ENCODE measurements around the gene RPL22.

The RPL22 gene

GRCh38 chr1:6165027-6165426, 34.4 kb downstream of the RPL22 start:
- peaks cover 74% of the 10 kb centered on the region for H3K27me3 Mint-ChIP-seq (ENCODE audit: low read depth, poor library complexity)
- no peak overlapping the region for H3K4me3 Mint-ChIP-seq
- no peaks in the 10 kb centered on the region for H3K9me3 Mint-ChIP-seq
- H3K4me1 Mint-ChIP-seq: peaks cover 9% of the 10 kb centered on the region
- no peak for TF ChIP-seq CTCF (IDR thresholded peaks at IDR 0.05)
- DNase-seq: no peak
- H3K36me3 Mint-ChIP-seq (ENCODE audit: low read depth): no peaks in the 10 kb centered on the region
- H3K27ac Mint-ChIP-seq: no peak overlapping the region

- peaks cover 9% of the 10 kb centered on the region for H3K4me1 Mint-ChIP-seq
- DNase-seq: no peak
- TF ChIP-seq CTCF (IDR thresholded peaks at IDR 0.05): no peak
- no peaks in the 10 kb centered on the region for H3K9me3 Mint-ChIP-seq
- no peaks in the 10 kb centered on the region for H3K36me3 Mint-ChIP-seq (ENCODE audit: low read depth)
- no peak overlapping the region for H3K27ac Mint-ChIP-seq
- no peak overlapping the region for H3K4me3 Mint-ChIP-seq
- H3K27me3 Mint-ChIP-seq (ENCODE audit: low read depth, poor library complexity): peaks cover 74% of the 10 kb centered on the region
Observed at GRCh38 chr1:6163973-6164617, 35.3 kb downstream of the RPL22 start.

GRCh38 chr1:6163191-6163972, 36.0 kb downstream of the RPL22 start:
- no peaks in the 10 kb centered on the region for H3K36me3 Mint-ChIP-seq (ENCODE audit: low read depth)

GRCh38 chr1:6162773-6163172, 36.6 kb downstream of the RPL22 start:
- TF ChIP-seq CTCF (IDR thresholded peaks at IDR 0.05): no peak
- no peaks in the 10 kb centered on the region for H3K9me3 Mint-ChIP-seq
- H3K4me3 Mint-ChIP-seq: no peak overlapping the region
- peaks cover 71% of the 10 kb centered on the region for H3K27me3 Mint-ChIP-seq (ENCODE audit: low read depth, poor library complexity)
- H3K4me1 Mint-ChIP-seq: peaks cover 11% of the 10 kb centered on the region
- no peak for DNase-seq
- H3K36me3 Mint-ChIP-seq (ENCODE audit: low read depth): no peaks in the 10 kb centered on the region
- H3K27ac Mint-ChIP-seq: no peak overlapping the region

More at GRCh38 chr1:6163191-6163972, 36.0 kb downstream of the RPL22 start:
- peaks cover 10% of the 10 kb centered on the region for H3K4me1 Mint-ChIP-seq
- TF ChIP-seq CTCF (IDR thresholded peaks at IDR 0.05): no peak
- H3K4me3 Mint-ChIP-seq: no peak overlapping the region
- DNase-seq: no peak
- no peaks in the 10 kb centered on the region for H3K9me3 Mint-ChIP-seq
- H3K27me3 Mint-ChIP-seq (ENCODE audit: low read depth, poor library complexity): peaks cover 72% of the 10 kb centered on the region
- no peak overlapping the region for H3K27ac Mint-ChIP-seq

- H3K36me3 Mint-ChIP-seq (ENCODE audit: low read depth): no peaks in the 10 kb centered on the region
- DNase-seq: no peak
- H3K27me3 Mint-ChIP-seq (ENCODE audit: low read depth, poor library complexity): peaks cover 70% of the 10 kb centered on the region
- no peak overlapping the region for H3K27ac Mint-ChIP-seq
- no peak for TF ChIP-seq CTCF (IDR thresholded peaks at IDR 0.05)
- H3K4me1 Mint-ChIP-seq: peaks cover 11% of the 10 kb centered on the region
- H3K4me3 Mint-ChIP-seq: no peak overlapping the region
- H3K9me3 Mint-ChIP-seq: no peaks in the 10 kb centered on the region
Observed at GRCh38 chr1:6162341-6162740, 37.1 kb downstream of the RPL22 start.

Measured in nephron progenitor cell (in vitro differentiated cells).